Activated T-helper 17 cell treated with anti-CD3 and anti-CD28 coated beads, Interleukin-2, amount 50 U/mL, for 72 hours (primary cell): Measurements from ENCODE around the gene AHDC1. TPM values are rescaled to one million over a fixed set of nuclear protein-coding genes. Genes with fewer than 3 reads are reported as not detected.

Experiments used
- ATAC-seq: fragments of 150-1000 bp; cut with Tn5 transposase; replicated peaks from 2 replicates; pipeline ENCODE4 v1.10.0; 2021; ENCODE audit warnings: mild to moderate bottlenecking, moderate library complexity
- H3K27ac Mint-ChIP-seq: one replicate; pipeline ENCODE4 v1.8.0; 2022; ENCODE audit warnings: mixed read lengths
- H3K27me3 Mint-ChIP-seq: one replicate; pipeline ENCODE4 v1.8.0; 2022; ENCODE audit warnings: mixed read lengths
- H3K36me3 Mint-ChIP-seq: one replicate; pipeline ENCODE4 v1.8.0; 2022; ENCODE audit warnings: low read depth, mild to moderate bottlenecking, mixed read lengths
- H3K4me1 Mint-ChIP-seq: one replicate; pipeline ENCODE4 v1.8.0; 2022; ENCODE audit warnings: mixed read lengths
- H3K4me3 Mint-ChIP-seq: one replicate; pipeline ENCODE4 v1.8.0; 2022; ENCODE audit warnings: mild to moderate bottlenecking, mixed read lengths
- H3K9me3 Mint-ChIP-seq: one replicate; pipeline ENCODE4 v1.8.0; 2022; ENCODE audit warnings: mixed read lengths
- total RNA-seq, 2 donors: library from RNA; stranded (reverse); gene quantifications; one replicate each; pipeline ENCODE4 v1.2.3, GENCODE V29; 2022

Gene AHDC1
- total RNA-seq, 2 donors from 2014 or later, result 13.3 to 22.3 TPM

DNA sequence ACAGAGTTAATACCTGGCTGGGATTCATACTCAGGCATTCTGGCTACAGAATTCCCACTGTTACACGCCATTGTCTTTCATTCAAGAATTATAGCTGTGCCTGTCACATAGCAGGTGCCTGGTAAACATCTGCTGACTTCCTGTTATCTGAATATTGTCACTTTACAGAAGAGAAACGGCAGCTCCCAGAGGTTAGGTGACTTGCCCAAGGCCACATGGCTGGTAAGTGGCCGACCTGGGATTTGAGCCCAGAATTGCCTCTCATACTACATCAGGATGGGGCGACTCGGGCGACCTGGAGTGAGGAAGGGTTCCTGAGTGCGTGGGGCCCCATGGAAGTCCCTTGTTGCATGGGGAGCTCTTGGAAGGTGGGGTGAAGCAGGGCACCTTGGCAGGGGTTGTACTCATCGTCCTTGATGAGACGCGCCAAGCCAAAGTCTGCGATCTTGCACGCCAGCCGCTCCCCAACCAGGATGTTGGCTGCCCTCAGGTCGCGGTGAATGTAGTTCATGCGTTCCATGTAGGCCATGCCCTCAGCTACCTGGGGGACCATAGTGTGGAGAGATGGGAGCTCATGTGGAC, 10.2 kb upstream of the AHDC1 start:
- no peaks in the 10 kb centered on the region for H3K36me3 Mint-ChIP-seq

DNA sequence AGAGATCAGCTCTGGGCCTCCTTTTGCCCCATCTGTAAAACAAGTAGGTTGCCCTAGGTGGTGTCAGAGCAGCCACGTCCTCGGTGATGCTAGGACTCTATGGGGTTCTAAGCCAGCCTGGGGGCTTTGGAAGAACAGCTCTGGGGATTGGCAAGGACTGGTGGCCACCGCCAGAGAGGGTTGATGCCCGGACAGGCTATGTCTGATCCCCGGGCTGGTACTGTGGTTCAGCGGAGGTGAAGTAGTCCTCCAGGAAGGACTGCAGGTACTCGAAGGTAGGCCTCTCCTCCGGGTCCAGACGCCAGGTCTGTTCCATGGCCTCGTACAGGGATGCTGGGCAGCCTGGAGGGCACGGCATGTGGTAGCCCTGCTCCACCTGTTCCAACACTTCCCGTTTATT, 8.8 kb upstream of the AHDC1 start:
- H3K4me1 Mint-ChIP-seq, result peaks cover 7% of the 10 kb centered on the region
- H3K9me3 Mint-ChIP-seq, result no peaks in the 10 kb centered on the region
- H3K36me3 Mint-ChIP-seq, result no peaks in the 10 kb centered on the region
- peak overlapping the region; percentile 68 for H3K27ac Mint-ChIP-seq
- H3K4me3 Mint-ChIP-seq, result no peak overlapping the region
- no peaks in the 10 kb centered on the region for H3K27me3 Mint-ChIP-seq
- no peak for ATAC-seq

More for the DNA sequence above, 10.2 kb upstream of the AHDC1 start:
- ATAC-seq, result no peak
- Mint-ChIP-seq H3K27ac (no peak overlapping the region), H3K4me1 (peaks cover 18% of the 10 kb centered on the region), H3K4me3 (no peak overlapping the region), H3K9me3 (no peaks in the 10 kb centered on the region), H3K27me3 (no peaks in the 10 kb centered on the region)

DNA sequence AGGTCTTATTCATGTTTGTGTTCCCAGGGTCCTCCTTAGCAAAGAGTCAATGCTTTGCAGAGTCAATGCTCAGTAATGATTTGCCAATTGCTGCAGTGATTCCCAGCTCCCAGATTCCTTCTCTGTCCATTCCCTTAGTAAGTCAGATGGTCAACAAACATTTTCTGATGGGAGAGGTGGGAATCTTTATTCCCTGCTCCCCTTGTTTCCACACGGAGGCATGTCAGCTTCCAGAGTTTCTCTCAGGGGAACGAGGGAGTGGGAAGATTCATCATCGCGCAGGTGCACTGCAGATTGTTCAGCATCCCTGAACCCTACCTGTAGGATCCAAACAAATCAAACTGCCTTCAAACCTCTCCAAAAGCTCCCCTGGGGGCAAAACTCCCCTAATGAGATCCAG, 7.5 kb upstream of the AHDC1 start:
- no peak for ATAC-seq
- H3K9me3 Mint-ChIP-seq, result no peaks in the 10 kb centered on the region
- no peaks in the 10 kb centered on the region for H3K27me3 Mint-ChIP-seq
- no peaks in the 10 kb centered on the region for H3K36me3 Mint-ChIP-seq
- H3K4me3 Mint-ChIP-seq, result no peak overlapping the region
- no peak overlapping the region for H3K27ac Mint-ChIP-seq
- peaks cover 4% of the 10 kb centered on the region for H3K4me1 Mint-ChIP-seq

DNA sequence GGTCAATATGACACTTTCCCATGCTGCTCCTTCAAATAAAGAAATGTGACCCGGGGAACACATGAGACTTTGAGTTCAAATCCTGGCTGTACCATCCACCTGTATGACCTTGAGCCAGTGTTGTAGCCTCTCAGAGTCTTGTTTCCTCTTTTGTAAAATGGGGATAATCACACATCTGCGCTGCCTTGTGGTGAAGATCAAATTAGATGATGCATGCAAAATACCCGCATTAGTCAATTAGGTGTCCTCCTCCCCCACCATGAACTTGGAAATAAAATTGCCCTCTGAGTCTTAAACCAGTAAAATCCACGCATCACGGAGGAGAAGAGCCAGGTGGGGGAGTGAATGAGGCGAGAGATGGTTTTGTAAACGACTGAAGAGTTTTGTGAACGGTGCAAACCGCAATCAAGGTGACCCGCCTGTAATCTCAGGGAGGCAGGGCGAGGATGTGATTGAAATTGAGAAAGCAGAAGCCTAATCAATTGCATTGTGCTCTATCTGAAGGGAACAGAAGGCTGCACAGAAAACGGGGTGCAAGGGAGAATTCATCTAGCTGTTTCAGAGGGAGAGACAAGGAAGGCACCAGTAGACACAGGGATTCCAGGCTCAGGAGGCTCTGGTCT, 5.8 kb upstream of the AHDC1 start:
- Mint-ChIP-seq H3K4me3 (no peak overlapping the region), H3K27me3 (no peaks in the 10 kb centered on the region), H3K4me1 (peaks cover 6% of the 10 kb centered on the region), H3K36me3 (no peaks in the 10 kb centered on the region), H3K9me3 (no peaks in the 10 kb centered on the region), H3K27ac (no peak overlapping the region)
- peak; percentile 18 for ATAC-seq

DNA sequence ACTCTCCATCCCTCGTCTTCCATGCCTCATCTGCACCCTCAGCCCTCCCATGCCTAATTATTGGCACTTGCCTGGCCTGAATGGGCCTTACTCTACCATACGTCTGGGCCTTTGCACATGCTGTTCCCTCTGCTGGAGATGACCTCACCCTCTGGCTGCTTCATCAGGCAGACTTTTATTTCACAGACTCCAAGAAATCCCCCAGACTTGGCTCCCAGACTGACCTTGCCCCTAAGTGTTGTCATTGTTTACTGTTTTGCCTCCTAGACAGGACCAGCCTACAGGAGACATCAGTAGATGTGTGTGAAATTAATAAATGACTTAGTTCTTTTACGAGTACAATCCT, 5.2 kb upstream of the AHDC1 start:
- H3K27me3 Mint-ChIP-seq, result no peaks in the 10 kb centered on the region
- no peaks in the 10 kb centered on the region for H3K9me3 Mint-ChIP-seq
- H3K27ac Mint-ChIP-seq, result no peak overlapping the region
- H3K36me3 Mint-ChIP-seq, result no peaks in the 10 kb centered on the region
- ATAC-seq, result peak; percentile 18
- no peak overlapping the region for H3K4me3 Mint-ChIP-seq
- peaks cover 6% of the 10 kb centered on the region for H3K4me1 Mint-ChIP-seq

DNA sequence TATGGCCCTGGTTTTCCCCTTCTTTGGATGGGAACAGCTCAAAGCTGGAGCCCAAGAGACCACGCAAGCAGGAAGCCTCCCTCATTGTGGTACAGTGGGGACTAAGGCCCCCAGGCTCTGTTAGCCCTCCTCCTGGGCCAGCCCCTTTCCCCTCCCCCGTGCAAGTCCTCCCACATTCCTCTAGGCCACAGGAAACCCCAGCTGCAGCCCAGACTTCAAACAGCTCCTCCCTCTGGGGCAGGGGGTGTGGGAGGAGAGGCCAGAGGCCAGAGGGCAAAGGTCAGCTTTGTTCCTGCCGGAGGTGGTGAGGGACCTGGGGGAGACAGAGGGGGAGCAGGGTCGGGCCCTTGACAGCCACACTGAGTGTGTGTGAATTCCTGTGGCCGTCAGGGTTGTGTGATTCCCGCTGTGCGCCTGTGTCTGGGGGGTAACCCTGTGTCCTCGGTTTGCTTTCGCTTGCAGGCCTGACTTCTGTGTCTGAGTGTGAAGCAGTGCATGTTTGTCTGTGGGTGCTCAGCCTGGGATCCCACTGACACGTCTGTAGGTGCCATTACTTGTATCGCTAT, 3.4 kb upstream of the AHDC1 start:
- Mint-ChIP-seq H3K4me1 (peaks cover 6% of the 10 kb centered on the region), H3K27me3 (no peaks in the 10 kb centered on the region), H3K36me3 (no peaks in the 10 kb centered on the region), H3K9me3 (no peaks in the 10 kb centered on the region), H3K27ac (no peak overlapping the region), H3K4me3 (no peak overlapping the region)
- ATAC-seq, result no peak

DNA sequence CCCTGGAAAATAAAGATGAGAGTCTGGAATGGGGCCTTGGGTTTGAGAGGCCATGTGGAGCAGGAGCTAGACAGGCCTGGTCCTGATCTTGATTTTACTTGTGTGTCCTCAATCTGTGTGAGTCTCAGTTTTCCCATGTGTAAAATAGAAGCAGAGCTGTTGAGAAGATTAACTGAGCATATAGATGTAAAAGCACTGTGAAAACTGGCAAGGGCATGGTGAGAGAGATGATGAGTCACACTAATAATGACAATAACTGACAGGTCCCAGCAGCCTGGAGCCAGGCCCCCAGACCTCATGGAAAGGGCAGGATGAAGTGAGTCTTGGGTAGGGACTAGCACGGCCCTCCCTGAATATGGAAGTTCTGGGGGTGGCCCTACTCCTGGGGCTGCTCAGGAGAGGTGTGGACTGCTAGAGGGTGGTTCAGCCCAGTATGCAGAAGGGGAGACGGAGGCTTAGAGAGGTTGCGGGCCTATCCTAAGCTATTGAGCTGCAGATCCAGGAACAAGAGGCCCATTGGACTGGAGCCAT, 2.8 kb upstream of the AHDC1 start:
- Mint-ChIP-seq H3K36me3 (no peaks in the 10 kb centered on the region), H3K4me1 (peaks cover 6% of the 10 kb centered on the region), H3K9me3 (no peaks in the 10 kb centered on the region), H3K27me3 (no peaks in the 10 kb centered on the region), H3K4me3 (no peak overlapping the region), H3K27ac (peak overlapping the region; percentile 67)
- ATAC-seq, result no peak

DNA sequence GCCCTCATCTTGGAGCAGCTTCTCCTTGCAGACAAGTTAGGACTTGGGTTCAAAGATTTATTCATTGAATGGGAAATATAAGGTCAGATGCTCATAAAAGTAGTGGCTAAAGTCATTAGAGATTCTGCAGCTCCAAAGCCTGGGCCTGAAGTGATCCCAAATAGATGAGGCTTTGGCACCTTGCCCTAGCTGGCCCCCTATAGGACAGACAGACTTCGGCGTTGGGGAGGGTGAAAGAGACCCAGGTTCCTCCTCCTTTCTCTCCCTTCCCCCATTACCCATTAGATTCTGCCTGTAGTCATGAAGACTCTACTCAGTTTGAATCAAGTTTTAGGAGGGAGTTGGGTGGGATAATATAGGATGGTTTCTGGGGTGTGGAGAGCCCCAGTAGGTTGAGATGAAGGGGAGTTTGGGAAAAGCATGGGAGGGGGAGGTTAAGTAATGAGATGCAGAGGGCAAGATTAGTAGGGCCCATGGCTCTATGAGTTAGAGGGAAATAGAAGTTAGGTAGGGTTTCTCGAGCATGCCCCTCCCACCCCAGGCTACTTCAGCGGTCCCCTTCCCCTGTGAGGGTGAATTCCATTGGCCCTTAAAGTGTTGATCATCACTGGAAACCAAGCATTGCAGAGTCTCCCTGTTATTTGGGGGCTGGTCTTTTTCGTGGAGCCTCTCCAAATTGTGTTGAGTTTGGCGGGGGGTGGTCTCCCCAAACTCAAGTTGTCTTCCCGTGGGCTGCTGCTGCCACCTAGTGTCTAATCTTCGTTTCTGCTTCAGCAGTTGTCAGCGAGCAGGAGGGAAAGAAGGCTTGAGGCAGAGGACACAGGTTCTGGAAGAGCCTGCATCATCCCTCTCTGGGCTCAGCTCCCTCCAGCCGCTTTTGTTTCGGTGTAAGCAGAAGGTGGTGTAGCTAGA, 2.1 kb upstream of the AHDC1 start:
- Mint-ChIP-seq H3K27ac (peak overlapping the region; percentile 67), H3K36me3 (no peaks in the 10 kb centered on the region), H3K4me1 (peaks cover 8% of the 10 kb centered on the region), H3K9me3 (no peaks in the 10 kb centered on the region), H3K27me3 (no peaks in the 10 kb centered on the region), H3K4me3 (peak overlapping the region; percentile 83)
- no peak for ATAC-seq

DNA sequence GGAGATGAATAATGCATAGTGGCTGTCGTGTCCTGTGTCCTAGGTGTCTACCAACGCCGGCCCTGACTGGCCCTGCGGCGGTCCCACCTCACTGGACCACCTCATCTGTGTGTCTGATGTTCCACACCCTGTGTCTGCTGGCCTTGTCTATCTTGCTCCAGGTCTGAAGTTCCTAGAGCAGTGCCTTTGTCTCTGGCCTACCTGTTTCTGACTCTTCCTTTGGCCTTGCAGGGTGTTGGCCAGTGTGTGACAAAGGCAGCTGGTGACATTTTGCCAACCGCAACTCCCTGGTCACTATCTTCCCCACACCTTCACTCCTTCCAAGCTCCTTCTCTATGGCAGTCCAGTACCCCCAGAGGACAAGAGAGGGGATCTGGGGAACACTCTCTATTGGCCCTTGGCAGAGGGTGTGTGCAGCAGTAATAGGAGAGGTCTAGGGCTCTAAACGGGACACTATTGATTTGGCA, 1.4 kb upstream of the AHDC1 start:
- Mint-ChIP-seq H3K9me3 (no peaks in the 10 kb centered on the region), H3K36me3 (no peaks in the 10 kb centered on the region), H3K27ac (no peak overlapping the region), H3K27me3 (no peaks in the 10 kb centered on the region), H3K4me3 (peak overlapping the region; percentile 83), H3K4me1 (peaks cover 12% of the 10 kb centered on the region)
- ATAC-seq, result no peak

DNA sequence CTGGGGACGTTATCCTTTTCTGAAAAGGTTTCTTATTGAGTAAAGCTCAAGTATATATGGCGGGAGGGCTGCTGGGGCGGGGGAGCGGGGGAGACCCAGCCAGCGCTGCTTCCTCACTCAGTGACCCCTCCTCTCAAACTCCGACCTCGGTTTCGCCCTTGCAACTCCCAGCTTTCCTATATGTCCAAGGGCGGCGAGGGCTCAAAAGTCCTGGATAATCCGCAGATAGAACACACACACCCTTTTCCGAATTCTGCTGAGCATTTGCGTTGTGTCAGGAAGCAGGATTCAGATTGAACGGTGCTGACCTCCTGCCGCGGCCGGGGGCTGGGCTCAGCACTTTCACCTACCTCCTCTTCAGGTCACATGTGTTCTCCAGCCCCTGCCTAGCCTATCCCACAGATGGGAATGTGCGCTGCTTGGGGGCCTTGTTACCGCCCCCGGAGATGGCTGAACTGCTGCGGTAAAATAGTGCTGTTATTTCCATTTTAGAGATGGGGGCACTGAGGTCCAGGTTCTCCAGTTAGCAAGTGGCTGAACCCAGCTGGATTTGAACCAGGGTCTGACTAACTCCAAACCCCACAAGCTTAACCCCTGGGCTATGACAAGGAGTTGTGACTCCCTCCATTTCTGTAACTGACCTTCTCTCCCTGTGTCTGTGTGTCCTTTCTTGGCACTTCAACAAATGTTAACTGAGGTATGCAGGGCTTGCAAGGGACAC, 795 bp upstream of the AHDC1 start:
- Mint-ChIP-seq H3K4me1 (peaks cover 17% of the 10 kb centered on the region), H3K9me3 (no peaks in the 10 kb centered on the region), H3K4me3 (peak overlapping the region; percentile 83), H3K36me3 (no peaks in the 10 kb centered on the region), H3K27me3 (no peaks in the 10 kb centered on the region), H3K27ac (no peak overlapping the region)
- ATAC-seq, result no peak

DNA sequence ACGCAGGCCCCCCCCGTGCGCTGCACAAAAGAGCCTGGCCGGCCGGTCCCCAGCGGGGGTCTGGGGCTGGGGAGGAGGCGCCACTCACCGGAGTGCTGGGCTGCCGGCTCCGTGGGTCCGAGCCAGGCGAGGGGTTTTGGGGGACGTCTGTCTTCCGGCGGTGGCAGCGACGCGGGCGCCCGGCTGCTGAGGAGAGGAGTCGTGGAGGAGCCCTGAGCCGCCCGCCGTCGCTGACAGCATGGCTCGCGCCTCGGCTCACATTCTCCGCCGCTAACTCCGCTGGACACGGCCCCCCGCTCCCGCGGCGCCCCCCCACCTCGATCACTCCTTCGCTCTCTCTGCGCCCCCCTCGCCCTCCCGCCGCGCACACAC, 649 bp downstream of the AHDC1 start:
- Mint-ChIP-seq H3K9me3 (no peaks in the 10 kb centered on the region), H3K4me3 (peak overlapping the region; percentile 83), H3K27ac (no peak overlapping the region), H3K27me3 (no peaks in the 10 kb centered on the region), H3K36me3 (no peaks in the 10 kb centered on the region), H3K4me1 (peaks cover 27% of the 10 kb centered on the region)
- peak; percentile 17 for ATAC-seq

DNA sequence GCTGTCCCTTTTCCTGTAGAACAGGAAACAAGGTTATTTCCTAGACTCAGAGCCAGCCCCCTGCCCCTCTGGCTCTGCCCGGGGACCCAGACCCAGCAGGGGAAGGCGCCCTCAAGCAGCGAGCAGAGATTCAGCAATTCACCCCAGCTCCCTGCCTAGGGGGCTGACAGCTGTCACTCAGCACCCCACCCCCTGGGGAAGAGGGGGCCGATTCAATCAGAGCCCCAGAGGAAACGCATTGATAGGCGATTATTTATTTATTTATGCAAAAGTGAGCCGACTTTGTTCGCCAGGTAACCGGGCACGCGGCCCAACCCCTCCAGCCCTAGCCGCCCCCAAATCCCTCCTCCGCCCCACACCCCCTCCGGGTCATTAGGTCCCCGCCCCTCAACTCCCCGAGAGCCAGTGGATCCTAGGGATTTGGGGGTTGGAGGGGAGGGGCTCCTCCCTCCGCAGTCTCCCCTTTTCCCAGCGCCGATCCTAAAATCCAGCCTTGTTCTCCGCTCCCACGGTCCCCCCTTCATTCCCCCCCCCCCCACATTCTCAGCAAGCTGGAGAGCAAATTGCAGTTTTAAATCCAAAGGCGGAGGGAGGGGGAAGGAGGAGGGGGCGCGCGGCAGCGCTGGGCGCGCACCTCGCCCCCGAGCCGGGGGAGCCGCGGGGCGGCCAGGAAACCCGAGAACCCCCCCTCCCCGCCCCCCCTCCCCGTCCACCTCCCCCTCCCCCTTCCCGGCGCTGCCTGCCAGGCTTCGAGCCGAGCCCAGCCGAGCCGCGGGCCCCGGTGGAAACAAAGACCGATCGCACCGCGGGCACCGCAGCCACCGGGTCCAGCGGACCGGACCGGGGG, 1.3 kb downstream of the AHDC1 start:
- Mint-ChIP-seq H3K4me3 (peak overlapping the region; percentile 83), H3K9me3 (no peaks in the 10 kb centered on the region), H3K27ac (peak overlapping the region; percentile 69), H3K27me3 (no peaks in the 10 kb centered on the region), H3K36me3 (no peaks in the 10 kb centered on the region), H3K4me1 (peaks cover 31% of the 10 kb centered on the region)
- ATAC-seq, result no peak

DNA sequence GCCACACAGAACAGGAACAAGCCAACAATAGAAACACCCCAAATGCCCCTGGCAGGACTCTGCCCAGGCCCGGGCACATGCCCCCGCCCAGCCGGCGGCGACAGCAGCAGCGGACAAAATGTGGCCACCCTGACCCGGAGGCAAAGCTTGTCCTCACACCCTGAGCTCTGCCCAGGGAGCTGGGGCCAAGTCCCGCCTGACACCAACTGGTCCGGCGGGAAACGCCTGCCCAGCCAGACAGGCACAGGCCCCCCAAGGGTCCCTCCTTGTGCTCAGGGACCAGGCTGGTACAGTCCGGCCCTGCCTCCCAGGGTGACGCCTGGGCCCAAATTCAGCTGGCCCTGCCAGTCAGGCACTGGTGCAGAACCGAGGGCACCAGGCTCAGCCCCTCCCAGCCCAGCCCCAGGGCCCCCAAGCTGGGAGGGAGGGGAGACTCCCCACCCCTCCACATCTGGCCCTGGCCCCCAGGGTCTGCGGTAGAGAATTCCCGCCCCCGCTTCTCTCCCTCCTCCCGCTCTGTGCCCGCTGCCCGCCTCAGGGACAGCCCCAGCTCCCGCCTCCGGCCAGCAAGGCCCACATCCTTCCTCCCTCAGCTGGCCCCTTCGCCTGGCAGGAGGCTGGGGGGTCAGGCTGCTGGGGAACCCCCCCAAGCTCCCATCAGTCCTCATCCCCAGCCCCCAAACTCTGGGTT, 2.0 kb downstream of the AHDC1 start:
- Mint-ChIP-seq H3K27ac (peak overlapping the region; percentile 69), H3K9me3 (no peaks in the 10 kb centered on the region), H3K4me3 (peak overlapping the region; percentile 83), H3K4me1 (peaks cover 34% of the 10 kb centered on the region), H3K27me3 (no peaks in the 10 kb centered on the region), H3K36me3 (no peaks in the 10 kb centered on the region)
- ATAC-seq, result no peak
